HG02884 (cell line): ENCODE results near the gene KANTR.

Experiments
- ATAC-seq: cut with Tn5 transposase; IDR thresholded peaks from one replicate; pipeline ENCODE4 v1.9.1; 2021; ENCODE audit warnings: mild to moderate bottlenecking, moderate library complexity; ENCODE audit not compliant: unreplicated experiment

The KANTR gene

GRCh38 chrX:53080628-53081580 lies 13.0 kb upstream of the KANTR start:
- no peak for ATAC-seq

- ATAC-seq: peak; percentile 90
These were observed 11.8 kb upstream of the KANTR start, which contains the start of gene TSPYL2 for GRCh38 chrX:53081925-53082772. TSS of gene TSPYL2 (plus strand) at chrX:53082367. CDS start at chrX:53082499, 132 bp downstream.

- no peak for ATAC-seq
These were observed 10.9 kb upstream of the KANTR start for GRCh38 chrX:53082773-53083616.

- no peak for ATAC-seq
These were observed 9.8 kb upstream of the KANTR start for GRCh38 chrX:53084043-53084570.

- ATAC-seq: no peak
These were observed 9.1 kb upstream of the KANTR start for GRCh38 chrX:53084863-53085262.

- no peak for ATAC-seq
These were observed 8.2 kb upstream of the KANTR start for GRCh38 chrX:53085661-53086229.

GRCh38 chrX:53086464-53086863 lies 7.5 kb upstream of the KANTR start:
- ATAC-seq: no peak

GRCh38 chrX:53087388-53087831 lies 6.5 kb upstream of the KANTR start:
- no peak for ATAC-seq

GRCh38 chrX:53088136-53088974 lies 5.6 kb upstream of the KANTR start:
- ATAC-seq: peak; percentile 54

- no peak for ATAC-seq
These were observed 4.6 kb upstream of the KANTR start for GRCh38 chrX:53089224-53089842.

GRCh38 chrX:53089925-53090324 lies 4.0 kb upstream of the KANTR start:
- no peak for ATAC-seq

- ATAC-seq: no peak
These were observed 2.6 kb upstream of the KANTR start for GRCh38 chrX:53091354-53091753.

GRCh38 chrX:53093177-53093655 lies 726 bp upstream of the KANTR start:
- peak; percentile 42 for ATAC-seq

- no peak for ATAC-seq
These were observed 602 bp downstream of the KANTR start for GRCh38 chrX:53094582-53094905.

GRCh38 chrX:53095796-53096195 lies 1.9 kb downstream of the KANTR start:
- ATAC-seq: no peak

GRCh38 chrX:53114864-53115549 lies 21.1 kb downstream of the KANTR start:
- no peak for ATAC-seq

GRCh38 chrX:53115550-53115874 lies 21.6 kb downstream of the KANTR start:
- no peak for ATAC-seq

GRCh38 chrX:53116101-53116500 lies 22.2 kb downstream of the KANTR start:
- no peak for ATAC-seq
